ENCODE measurements around the gene TANC1.
A peak's percentile ranks its signal among the peaks of the same experiment; 100 is the strongest.

TANC1 gene

DNA sequence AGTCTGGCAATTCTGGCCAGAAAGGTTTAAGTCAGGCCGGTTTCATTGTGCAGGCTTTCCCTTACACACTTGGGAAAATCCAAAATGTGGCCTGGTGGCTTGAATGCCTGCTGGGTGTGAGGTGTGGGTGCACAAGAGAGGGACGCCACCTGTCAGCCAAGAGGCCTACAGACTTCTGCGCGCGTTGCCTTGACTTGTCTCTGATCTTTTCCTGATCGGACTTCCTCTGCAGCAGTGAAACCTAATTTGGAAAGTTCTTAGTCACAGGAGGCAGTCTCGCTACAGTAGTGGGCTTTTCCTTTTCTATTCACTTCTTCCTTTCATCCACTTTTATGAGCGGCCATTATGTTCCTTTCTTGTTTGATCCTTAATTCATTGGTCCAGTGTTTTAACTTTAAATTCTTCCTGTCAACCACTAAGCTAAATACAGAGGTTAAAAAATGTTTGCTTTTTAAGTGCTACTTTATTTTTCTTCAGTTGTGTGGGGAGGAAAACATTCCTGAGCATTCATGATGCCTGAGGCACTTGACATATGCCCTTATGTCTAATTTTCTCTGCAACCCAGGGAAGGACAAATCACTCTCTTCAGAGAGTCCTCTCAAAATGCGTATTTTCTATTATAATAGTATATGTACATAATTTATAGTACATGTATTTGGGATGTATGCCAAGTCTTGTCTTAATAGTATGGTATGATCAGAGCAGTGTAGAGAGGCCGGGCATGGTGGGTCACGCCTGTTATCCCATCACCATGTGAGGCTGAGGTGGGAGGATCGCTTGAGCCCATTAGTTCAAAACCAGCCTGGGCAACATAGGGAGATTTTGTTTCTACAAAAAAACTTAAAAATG lies 189.1 kb downstream of the TANC1 start:
- DNase-seq: no peak
- intact Hi-C loops (cut with DNase I): no loop called here

DNA sequence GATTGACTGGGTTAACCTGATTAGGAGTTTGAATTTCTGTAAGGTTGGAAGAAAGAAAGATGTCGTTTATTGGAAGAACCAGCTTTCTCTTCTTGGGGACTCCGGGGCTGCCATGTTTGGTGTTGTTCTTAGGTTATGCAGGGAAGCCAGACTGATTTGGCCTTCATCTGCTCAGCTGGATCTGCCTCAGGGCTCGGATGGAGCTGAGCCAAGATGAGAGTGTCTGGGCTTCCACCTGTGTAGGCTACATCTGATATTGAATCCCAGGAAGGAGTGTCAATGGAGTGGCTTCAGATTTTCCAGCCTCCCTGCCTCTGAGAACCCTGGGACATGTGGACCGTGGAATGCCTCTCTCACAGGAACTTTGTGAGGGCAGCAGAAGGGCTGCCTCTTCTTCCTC lies 192.0 kb downstream of the TANC1 start:
- intact Hi-C loops (cut with DNase I): no loop called here
- DNase-seq: no peak

DNA sequence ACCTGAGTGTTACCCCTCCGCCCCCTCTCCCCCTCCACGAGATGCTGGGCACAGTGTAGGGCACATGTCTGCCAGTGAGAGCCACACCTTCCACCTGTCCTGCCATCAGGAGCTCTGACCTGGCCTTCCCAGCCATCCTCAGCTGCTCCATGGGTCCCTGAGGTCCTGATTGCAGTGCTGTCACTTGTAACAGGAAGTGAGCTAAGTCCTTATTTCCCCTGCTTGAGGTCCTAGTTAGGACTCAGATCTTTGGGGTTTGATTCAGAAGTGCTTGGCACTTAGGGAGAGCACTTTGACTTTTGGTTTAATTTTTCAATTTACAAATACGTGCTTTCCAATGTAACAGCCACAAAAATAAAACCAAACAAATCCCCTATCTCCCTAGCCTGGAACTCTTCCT lies 192.5 kb downstream of the TANC1 start:
- no peak for DNase-seq
- intact Hi-C loops (cut with DNase I): no loop called here

DNA sequence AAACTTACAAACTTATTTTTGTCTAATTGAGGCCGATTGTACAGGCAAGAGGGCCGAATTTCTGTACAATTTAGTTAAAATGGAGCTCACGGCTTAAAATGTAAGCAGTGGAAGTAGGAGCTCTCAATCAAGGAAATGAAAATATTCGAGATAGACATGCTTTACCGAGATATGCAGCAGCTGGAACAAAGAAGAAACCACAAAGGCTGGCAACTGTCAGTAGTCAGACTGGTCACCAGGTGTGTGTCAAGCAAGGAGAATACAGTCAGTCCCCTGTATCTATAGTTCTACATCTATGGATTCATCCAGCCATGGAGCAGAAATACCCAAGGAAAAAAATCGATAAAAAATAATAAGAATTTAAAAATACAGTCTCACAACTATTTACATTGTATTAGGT lies 195.5 kb downstream of the TANC1 start:
- intact Hi-C loops (cut with DNase I): no loop called here
- DNase-seq: no peak

DNA sequence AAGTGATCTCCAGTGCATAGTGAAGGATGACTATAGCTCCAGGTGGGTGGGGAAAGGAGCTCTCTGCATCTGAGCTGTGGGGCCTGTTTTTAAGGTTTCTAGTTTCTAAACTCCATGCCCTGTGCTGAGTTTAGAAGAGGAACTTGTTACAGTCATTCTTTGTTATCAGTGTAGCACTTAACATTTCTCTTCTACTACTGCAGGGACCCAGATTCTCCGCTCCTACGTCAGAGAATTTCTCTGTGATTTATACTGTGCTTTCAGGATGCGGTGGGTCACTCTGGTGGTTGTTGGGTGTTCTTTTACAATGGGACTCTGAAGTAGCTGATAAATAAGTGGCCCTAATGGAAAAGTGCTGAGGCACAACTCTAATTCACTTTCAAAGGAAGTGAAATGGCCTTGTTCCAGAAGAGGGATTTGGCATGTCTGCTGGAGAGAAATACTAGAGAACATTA lies 196.0 kb downstream of the TANC1 start:
- DNase-seq: no peak
- intact Hi-C loops (cut with DNase I): no loop called here

DNA sequence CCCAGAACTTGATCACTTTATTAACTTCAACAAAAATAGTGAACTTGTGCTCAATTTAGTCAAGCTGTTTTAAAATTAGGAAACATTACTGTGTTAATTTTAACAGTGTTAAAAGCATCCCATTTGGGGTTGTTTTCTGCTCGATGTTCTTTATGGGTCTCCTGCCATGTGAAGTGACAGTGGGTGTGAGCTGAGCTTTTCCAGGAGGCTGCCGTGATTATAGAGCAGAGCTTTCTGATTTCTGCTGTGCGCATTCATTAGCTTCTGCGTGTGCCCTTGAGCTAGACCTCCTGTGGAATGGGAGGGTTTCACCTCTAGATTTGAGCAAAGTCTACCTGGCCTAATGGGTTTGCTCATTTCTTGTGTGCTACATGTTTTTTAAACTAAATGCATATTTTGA lies 196.6 kb downstream of the TANC1 start:
- intact Hi-C loops (cut with DNase I): no loop called here
- peak in 3 of 42 donors; percentile 19 to 25 (median 24) for DNase-seq

DNA sequence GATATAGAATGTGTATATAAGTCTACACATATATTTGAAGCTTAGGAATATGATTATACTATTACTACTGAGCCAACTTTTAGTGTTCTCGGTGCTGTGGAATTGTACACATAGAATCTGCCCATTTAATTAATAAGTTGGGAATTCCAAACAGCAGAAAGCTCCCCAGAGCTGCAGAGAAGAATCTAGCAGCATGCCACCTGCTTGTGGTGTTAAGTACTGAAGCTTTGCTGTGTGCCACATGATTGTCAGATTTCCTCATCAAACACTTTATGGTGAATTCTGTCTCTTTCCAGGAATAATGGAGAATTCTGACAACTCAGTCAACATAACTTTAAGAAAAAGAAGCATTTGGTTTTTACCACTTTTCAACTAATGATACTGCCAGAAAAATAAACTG lies 200.3 kb downstream of the TANC1 start:
- no peak for DNase-seq
- intact Hi-C loops (cut with DNase I): no loop called here

DNA sequence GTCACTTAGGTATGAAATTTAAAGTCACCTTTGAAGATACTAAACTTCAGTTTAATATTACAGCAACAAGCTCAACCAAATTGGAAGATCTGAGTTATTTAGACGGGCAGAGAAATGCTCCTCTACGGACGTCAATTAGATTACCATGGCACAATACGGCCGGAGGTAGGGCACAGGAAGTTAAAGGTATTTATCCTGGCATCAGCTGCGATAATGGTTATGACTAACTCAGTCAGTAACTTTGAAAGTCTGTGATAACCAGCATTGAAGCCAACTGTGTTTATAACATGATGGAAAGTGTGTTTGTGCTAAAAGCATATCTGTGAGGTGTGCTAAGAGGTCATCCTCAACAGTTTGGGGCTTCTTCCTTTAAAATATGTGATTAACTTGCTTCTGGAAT lies 200.7 kb downstream of the TANC1 start:
- no peak for DNase-seq
- intact Hi-C loops (cut with DNase I): no loop called here

DNA sequence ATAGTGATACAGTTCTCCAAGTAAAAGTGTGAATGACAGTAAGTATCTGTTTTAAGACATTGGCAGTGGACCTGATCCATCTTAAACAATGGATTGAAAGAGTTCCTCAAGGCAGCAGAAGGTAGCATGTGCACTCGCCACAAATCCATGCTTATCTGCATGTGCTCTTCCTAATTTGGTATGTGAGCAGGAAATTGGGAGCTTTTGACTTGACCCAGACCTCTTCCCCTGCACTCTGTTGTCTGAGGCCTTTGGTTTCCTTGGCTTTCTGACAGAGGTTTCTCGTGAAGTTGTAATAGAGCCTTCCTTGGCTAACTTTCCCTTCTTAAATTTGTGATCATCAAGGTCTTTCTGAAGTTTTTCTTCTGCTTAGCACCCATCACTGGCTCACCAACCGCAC lies 204.0 kb downstream of the TANC1 start:
- intact Hi-C loops (cut with DNase I): no loop called here
- DNase-seq: no peak

DNA sequence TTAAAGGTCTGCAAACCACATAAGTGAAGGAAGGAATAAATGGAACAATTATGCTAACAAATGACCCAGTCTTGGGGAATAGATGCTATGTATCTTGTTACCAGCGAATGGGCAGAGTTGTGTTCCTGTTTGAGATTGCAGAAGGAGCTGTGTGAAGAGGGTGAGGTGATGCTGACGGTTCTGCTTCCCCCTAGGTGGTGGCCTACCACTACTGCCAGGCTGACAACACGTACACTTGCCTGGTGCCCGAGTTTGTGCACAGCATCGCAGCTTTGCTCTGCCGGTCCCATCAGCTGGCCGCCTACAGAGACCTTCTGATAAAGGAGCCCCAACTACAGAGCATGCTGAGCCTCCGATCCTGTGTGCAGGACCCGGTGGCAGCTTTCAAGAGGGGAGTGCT lies 206.3 kb downstream of the TANC1 start:
- intact Hi-C loops (cut with DNase I): no loop called here
- DNase-seq: no peak

DNA sequence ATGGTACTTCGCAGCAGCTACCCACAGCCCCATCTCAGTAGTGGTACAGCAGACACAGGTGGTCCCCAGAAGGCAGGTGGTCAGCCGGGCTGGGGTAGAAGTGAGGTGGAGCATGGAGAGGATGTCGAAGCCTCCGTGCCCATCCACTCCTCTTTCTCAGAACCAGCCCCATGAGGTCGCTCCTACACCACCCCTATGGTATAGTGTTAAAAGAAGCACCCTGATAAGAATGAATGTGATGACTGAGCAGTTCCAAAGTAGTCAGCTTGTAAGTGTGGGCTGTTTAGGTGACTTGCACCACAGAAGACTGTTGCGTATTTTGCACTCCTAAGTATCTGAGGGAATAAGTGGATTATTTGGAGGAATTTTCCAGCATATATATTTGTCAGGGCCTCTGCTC lies 206.7 kb downstream of the TANC1 start:
- intact Hi-C loops (cut with DNase I): no loop called here
- no peak for DNase-seq

DNA sequence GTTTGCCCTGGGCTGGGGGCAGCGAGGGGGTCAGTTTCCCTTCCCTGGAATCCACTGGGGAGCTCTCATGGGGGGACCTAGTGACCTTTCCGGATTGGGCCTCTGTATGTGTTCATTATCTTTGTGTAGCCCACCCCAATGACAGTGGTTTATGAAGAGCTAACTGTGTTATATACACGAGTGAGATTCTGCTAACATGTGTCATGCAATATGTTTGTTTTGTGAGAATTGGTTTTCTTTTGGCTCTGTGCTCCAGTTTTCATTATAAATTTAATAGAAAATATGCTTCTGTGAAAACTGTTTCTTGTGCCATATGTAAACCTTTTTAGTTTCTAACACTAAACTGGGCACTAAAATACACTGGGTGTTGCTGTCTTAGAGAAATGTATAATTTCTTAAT lies 207.5 kb downstream of the TANC1 start:
- DNase-seq: no peak
- intact Hi-C loops (cut with DNase I): no loop called here

DNA sequence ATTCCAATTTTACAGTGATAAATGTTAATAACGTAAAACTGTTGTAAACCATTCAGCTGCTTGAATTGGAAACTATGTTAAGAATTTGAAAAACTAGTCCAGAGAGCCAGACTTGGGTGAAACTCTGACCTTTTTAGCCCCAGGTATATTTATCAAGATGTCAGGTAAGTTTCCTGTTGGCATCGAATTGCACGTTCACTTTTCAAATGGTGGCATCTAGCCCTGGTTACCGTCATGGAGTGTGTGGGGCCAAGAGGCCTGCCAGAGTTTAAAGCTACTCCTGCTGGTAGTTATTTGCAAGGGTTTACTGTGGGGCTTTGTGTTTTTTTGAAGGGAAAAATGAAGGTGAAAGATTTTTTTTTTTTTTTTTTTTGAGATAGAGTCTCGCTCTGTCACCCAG lies 208.1 kb downstream of the TANC1 start:
- no peak for DNase-seq
- intact Hi-C loops (cut with DNase I): no loop called here

DNA sequence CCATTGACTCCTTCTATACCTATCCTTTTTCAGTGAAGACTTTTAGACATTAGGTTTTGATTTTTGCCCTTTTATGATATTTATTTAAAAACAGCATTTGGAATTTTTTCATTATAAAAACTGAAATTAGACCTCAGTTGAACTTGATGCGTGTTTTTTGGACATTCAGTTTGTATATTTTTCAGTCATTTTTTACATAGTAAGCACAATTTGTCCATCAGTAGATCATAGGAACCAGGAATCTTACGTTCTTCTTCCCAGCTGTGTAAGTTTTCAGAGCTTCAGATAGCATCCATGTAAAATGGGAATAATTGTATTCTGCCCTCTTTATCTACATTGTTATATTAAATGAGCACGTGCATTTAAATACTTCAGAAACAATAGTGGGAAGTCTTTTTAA lies 208.9 kb downstream of the TANC1 start:
- intact Hi-C loops (cut with DNase I): no loop called here
- DNase-seq: no peak

DNA sequence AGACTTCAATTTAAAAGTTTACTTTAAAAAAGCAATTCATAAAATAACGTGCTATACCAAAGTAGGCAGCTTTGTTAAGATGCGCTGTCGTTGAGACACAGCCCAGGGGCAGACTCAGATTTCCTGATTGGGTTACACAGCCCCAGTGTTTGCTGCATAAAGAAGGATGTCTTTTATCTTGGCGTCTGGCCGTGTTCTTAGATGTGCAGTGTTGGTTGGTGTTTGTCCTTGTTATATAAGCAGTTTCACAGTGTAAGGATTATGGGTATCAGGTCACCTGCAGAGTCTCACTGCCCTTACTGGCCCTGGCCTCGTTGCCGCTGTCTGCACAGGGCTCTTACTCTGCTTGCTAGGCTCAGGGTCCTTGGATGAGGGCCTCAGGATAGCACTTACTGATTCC lies 209.5 kb downstream of the TANC1 start:
- intact Hi-C loops (cut with DNase I): no loop called here
- peak in 1 of 42 donors; percentile 16 for DNase-seq

DNA sequence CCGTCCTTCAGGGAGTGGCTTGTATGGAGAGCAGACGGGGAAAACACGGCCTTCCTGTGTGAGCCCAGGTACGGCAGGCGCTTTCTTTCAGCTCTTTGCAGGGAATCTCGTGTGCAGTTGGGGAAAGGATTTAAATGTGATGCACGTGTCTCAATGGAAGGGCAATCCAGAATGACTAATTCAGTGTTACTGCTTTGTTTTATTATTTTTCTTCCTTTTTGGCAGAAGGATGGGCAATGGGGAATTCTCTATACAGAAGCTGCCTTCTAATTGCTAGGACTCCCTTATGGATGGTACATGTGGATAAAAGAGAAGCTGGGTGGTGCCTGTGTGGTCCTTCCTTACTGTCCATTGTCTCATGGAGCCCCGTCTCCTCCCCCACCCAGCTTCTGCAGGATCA lies 210.7 kb downstream of the TANC1 start:
- no peak for DNase-seq
- intact Hi-C loops (cut with DNase I): no loop called here

DNA sequence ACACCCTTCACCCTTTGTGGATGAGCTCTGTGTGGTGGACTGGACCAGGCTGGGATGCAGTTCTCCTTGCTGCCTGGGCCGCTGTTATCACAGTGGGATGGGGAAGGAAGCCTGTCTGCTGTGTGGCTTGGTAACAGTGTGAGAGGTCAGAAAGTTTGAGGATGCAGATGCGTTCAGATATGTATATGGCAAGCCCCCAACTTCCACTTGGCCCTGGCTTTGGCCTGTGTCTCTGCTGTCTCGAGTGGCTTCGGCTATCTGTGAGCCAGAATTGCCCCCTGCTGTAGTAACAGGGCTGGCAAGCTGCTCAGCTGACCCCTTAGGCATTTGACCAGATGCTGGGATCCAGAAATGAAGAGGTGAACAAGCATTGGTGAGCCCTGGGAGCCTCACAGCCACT lies 211.3 kb downstream of the TANC1 start:
- intact Hi-C loops (cut with DNase I): no loop called here
- DNase-seq: no peak

DNA sequence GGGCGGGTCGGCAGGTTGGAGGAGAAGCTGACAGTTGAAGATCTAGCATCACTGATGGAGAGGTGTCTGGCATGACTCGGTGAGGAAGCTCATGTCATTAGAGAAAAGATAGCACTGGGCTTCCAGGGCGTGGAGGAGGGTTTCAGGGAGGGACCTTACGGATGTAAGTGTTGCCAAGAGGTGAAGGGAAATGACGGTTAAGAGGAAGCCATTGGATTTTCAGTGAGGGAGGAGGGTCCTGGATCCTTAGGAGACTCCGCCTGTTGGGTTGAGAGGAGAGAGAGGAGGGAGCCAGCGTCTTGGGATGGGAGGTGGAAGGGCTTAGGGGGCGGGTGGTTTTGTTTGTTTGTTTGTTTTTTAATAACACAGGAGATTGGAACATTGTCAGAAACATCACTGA lies 214.9 kb downstream of the TANC1 start:
- intact Hi-C loops (cut with DNase I): no loop called here
- no peak for DNase-seq

DNA sequence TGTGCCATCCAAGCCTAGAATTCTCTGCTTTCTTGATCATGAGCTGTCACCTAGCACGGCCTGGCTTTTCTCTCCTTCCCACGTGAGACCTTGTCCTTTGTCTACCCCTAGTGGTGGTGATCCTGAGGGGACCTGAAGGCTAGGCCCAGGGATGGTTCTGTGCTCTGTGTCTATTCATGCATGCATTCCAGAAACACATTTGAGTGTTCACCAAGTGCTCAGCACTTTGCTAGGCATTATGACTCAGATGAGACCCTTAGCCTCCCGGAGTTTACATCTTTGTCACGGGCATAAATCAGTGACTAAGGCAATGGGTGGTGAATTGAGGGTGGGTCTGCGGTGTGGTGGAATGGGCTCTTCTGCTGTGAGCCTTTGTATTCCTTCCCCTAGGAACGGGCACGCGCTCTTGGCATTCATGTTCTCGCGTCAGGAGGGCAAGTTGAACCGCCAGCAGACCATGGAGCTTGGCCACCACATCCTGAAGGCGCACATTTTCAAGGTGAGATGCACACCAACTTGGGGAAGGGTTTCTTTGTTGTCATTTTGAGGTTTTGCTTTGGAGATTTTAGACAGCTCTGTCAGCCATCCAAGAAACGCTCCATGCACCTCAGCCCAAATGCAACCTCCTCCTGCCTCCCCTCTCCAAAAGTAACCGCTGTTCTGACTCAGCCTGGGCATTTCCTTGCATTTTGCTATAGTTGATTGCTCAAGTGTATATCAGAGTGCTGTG lies 217.1 kb downstream of the TANC1 start:
- intact Hi-C loops (cut with DNase I): no loop called here
- peak in 1 of 42 donors; percentile 11 for DNase-seq

DNA sequence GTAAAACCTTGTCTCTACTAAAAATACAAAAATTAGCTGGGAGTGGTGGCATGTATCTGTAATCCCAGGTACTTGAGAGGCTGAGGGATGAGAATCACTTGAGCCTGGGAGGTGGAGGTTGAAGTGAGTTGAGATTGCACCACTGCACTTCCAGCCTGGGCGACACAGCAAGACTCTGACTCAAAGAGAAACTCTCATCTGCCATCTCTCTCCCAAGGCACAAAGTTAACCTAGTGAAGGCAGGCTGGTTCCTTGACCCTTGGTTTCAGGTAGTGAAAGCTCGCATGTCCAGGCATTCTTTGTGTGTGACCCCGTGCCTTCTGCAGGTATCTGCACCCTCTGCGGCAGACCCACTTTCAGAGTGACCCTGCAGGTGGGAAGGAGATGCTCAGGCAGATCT lies 218.0 kb downstream of the TANC1 start:
- no peak for DNase-seq
- intact Hi-C loops (cut with DNase I): no loop called here

DNA sequence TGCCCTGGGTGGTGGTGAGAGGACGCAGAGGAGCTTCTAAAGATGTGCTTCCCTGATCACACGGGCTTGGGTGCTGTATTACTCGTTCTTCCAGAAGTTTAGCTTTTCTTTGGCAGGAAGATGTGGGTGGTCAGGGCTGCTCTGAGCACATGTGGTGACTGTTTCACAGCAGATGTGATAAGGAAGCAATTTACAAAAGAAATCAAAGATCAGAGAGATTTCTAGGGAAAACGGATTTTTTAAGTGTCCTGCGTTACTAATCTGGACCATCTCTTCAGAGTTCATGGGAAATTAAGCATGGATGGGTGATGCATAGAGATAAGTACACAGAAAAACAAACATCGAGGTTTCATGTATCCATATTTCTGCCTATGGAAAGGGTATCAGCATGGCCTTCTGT lies 218.7 kb downstream of the TANC1 start:
- DNase-seq: peak in 2 of 42 donors; percentile 24 to 27
- intact Hi-C loops (cut with DNase I): no loop called here
